Measurements from ENCODE around the gene PFKP. TPM values are rescaled to one million over a fixed set of nuclear protein-coding genes. Genes with fewer than 3 reads are reported as not detected.
A peak's percentile ranks its signal among the peaks of the same experiment; 100 is the strongest.

PFKP gene
- total RNA-seq, 4 donors from 2014 or later = 22.2 to 83.9 (median 34.0) TPM

- no peak for TF ChIP-seq CTCF (IDR thresholded peaks at IDR 0.05)
- ATAC-seq (ENCODE audit: low FRiP score) (no peak), DNase-seq (ENCODE audit: low spot score) (no peak)
These were observed 29.8 kb downstream of the PFKP start for GRCh38 chr10:3097160-3097559.

GRCh38 chr10:3098689-3099088 lies 31.3 kb downstream of the PFKP start:
- DNase-seq (ENCODE audit: low spot score) = no peak
- no peak for ATAC-seq (ENCODE audit: low FRiP score)
- no peak for TF ChIP-seq CTCF (IDR thresholded peaks at IDR 0.05)

GRCh38 chr10:3099291-3100092 lies 32.1 kb downstream of the PFKP start:
- ATAC-seq (ENCODE audit: low FRiP score) = peak; percentile 74
- TF ChIP-seq CTCF (IDR thresholded peaks at IDR 0.05) = no peak

GRCh38 chr10:3100093-3100792 lies 32.9 kb downstream of the PFKP start:
- no peak for TF ChIP-seq CTCF (IDR thresholded peaks at IDR 0.05)
- DNase-seq (ENCODE audit: low spot score) = no peak
- no peak for ATAC-seq (ENCODE audit: low FRiP score)

More at GRCh38 chr10:3099291-3100092, 32.1 kb downstream of the PFKP start:
- no peak for DNase-seq (ENCODE audit: low spot score)

GRCh38 chr10:3100856-3101640 lies 33.7 kb downstream of the PFKP start:
- no peak for TF ChIP-seq CTCF (IDR thresholded peaks at IDR 0.05)
- DNase-seq (ENCODE audit: low spot score) = no peak
- no peak for ATAC-seq (ENCODE audit: low FRiP score)

- DNase-seq (ENCODE audit: low spot score) = no peak
These were observed 35.5 kb downstream of the PFKP start for GRCh38 chr10:3102720-3103427.

More at GRCh38 chr10:3102720-3103427, 35.5 kb downstream of the PFKP start:
- no peak for ATAC-seq (ENCODE audit: low FRiP score)
- no peak for TF ChIP-seq CTCF (IDR thresholded peaks at IDR 0.05)

All from omental fat pad (tissue), 4 donors.